GM12874 (cell line): ENCODE results near the gene FAU.

Experiments used
- TF ChIP-seq, protein P1 (sequence below): IDR thresholded peaks from 2 replicates; pipeline ENCODE4 v1.5.1; 2011; ENCODE audit warnings: low read depth, mild to moderate bottlenecking, control low read depth, low read length, moderate library complexity; ENCODE audit not compliant: insufficient read depth

FAU gene

DNA sequence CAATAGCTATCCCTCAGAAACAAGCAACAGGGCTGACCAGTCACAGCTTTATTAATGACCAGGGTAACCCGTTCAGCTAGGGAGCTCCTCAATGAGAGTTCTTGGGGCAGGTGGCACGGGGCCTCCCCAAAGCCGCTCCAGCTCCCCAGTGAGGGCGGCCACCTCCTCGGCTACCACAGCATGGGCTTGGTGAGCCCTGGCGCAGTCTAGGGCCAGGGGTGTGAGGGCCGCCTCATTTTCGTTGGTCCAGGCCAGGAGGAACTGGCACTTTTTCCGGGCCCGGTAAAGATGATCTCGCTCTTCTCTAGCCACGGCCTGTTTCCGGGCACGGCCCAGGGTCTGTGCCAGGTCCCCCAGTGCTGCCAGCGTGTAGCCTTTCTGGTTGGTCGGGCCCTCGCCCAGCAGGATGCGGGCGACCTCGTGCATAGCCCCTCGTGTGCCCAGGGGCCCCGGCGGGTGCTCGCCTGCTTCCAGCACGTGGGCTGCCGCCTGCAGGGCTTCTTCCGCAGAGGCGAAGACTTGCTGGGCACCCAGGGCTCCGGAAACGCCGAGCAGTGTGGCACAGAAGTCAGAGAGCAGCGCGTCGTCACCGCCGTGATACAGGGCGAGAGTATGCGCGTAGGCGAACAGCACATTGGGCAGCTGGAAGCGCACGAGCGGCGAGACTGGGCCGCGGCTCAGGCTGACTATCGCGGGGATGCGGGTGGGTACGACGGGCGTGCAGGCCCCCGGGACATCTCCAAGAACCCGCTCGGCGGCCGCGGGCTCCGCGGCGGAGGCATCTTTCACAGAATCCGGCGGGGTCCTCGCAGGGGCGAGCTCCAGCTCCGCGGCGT is 5.3 kb downstream of the FAU start:
- TF ChIP-seq, protein P1, sequence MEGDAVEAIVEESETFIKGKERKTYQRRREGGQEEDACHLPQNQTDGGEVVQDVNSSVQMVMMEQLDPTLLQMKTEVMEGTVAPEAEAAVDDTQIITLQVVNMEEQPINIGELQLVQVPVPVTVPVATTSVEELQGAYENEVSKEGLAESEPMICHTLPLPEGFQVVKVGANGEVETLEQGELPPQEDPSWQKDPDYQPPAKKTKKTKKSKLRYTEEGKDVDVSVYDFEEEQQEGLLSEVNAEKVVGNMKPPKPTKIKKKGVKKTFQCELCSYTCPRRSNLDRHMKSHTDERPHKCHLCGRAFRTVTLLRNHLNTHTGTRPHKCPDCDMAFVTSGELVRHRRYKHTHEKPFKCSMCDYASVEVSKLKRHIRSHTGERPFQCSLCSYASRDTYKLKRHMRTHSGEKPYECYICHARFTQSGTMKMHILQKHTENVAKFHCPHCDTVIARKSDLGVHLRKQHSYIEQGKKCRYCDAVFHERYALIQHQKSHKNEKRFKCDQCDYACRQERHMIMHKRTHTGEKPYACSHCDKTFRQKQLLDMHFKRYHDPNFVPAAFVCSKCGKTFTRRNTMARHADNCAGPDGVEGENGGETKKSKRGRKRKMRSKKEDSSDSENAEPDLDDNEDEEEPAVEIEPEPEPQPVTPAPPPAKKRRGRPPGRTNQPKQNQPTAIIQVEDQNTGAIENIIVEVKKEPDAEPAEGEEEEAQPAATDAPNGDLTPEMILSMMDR: no peak

DNA sequence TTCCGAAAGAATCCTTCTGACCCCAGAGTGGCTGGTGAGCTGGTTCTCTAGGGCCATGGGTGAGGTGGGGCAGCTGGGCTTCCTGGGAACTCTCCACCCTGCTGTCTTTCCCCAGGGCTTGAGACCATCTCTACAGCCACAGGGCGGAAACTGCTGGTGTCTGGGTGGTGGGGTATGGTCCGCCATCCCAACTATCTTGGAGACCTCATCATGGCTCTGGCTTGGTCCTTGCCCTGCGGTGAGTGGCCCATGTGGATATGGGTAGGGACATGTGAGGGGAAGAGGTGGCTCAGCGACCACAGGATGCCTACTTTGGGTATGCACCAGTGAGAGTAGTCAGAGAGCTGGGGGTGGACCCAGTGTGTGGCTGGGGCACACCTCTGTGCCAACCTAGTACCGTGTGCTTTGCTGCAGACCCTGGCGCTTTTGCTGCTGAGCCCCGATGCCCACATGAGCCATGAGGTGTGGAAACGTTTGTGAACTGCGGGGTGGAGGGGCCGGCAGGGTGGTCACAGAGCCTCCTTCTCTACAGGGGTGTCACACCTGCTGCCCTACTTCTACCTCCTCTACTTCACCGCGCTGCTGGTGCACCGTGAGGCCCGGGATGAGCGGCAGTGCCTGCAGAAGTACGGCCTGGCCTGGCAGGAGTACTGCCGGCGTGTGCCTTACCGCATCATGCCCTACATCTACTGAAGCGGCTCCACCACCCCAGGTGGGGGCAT is 6.4 kb downstream of the FAU start:
- TF ChIP-seq, protein P1: no peak

DNA sequence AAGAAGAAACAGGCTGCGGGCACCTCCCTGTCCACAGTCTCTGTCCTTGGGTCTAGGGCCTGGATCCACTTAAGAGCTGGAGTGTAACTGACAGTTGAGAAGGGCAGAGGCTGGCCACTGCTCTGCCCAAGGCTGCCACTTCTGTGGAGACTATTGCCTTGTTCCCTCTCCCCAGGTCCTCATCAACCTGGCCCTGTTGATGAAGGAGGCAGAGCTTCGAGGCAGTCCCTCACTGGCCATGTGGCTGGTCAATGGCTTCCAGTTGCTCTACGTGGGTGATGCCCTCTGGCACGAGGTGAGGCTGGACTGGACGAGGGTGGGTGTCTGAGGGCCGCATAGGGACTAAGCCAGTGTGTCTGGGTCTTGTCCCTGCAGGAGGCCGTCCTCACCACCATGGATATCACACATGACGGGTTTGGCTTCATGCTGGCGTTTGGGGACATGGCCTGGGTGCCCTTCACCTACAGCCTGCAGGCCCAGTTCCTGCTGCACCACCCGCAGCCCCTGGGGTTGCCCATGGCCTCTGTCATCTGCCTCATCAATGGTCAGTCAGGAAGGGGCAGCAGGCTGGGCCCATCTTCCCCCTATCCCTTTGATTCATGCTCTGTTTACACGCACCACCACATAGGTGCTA is 7.3 kb downstream of the FAU start:
- TF ChIP-seq, protein P1: no peak

DNA sequence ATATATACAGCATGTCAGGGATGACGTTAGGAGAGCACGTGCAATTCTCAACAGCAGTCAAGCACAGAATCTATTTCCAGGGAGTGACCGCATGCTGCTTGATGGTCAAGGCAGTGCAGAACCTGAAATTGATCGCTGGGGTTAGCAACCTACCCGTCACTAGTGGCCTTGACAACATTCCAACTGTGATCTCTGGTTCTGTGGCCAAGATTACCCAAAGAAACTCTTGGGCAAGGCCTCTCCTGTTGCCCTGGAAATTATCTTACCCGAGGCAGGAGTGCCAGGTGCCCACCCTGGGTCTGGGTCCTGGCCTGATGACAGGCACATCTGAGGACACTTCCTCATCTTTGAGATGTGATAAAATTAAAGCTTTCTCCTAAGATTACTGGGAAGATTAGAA is 8.1 kb downstream of the FAU start:
- TF ChIP-seq, protein P1: no peak

DNA sequence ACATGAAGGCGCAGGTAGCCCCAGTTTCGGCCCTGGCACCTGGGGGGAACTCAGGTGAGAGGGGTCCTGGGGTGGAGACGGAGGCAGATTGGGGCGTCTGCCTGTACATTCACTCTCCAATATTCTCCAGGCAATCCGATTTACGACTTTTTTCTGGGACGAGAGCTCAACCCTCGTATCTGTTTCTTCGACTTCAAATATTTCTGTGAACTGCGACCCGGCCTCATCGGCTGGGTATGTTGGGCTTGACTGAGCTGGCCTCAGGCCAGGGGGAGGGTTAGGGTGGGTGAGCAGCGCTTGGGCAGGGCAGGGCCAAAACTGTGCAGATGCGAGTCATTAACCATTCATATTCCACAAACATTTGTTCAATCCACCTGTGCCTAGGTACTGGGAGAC is 8.6 kb downstream of the FAU start:
- TF ChIP-seq, protein P1: no peak

DNA sequence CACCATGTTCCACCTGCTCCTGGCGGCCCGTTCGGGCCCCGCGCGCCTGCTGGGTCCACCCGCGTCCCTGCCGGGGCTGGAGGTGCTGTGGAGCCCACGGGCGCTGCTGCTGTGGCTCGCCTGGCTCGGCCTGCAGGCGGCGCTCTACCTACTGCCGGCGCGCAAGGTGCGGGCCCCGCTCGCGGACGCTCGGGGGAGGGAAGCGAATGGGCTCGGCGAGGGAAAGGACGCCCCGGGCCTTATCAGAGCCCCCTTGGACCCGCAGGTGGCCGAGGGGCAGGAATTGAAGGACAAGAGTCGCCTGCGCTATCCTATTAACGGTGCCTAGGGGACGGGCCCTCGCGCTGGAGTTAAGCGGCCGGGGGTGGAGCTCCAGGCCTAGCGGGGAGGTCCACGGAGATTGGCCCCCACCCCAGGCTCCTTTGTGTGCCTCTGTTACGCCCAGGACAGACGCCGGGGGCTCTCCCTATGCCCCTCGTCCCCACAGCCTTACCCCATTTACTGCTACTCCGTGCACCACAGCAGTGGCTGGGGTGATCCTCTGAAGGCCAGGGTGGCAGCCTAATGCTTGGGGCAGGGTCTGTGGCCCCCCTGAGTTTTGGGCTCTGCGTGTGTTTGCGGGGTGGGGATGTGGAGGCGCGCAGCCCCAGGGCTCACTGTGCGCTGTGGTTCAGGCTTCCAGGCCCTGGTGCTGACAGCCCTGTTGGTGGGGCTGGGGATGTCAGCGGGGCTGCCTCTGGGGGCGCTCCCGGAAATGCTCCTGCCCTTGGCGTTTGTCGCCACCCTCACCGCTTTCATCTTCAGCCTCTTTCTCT is 9.2 kb downstream of the FAU start:
- TF ChIP-seq, protein P1: peak; percentile 99
